ENCODE data around the gene ZNF205. TPM values are rescaled to one million over a fixed set of nuclear protein-coding genes. Genes with fewer than 3 reads are reported as not detected.

ZNF205 gene
- polyA plus RNA-seq, 3 donors = 1.0 to 6.7 (median 1.3) TPM

DNA sequence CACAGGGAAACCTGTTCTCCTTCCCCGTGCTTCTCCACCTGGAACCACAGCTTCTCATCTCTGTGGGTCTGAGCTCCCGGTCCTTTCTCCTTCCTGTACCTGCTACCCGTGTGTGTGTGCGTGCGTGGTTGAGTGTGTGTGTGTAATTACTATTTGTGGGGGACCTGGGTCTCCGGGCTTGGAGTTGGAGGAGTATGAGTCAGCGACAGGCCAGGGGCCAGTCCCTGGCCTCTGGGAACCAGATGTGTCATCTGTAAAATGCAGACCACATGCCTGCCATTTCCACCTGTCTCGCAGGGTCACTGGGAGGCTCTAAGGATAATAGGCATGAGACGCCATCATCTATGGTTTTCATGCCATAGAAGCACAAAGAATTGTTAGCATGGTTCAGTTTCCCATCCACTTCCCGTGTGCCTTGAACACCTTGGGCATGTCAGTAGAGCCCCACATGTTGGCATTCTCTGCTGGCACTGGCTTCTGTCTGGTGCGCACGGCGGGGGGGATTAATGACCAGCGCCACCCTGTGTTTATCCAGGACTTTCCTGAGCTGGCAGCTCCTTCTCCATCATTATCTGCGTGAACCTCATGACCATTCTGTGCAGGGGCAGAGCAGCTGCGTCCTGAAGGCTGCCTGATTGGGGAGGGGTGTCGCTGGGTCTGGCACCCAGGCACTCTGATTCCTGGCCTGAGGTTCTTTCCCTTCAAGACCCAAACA lies 1.5 kb downstream of the ZNF205 start:
- Histone ChIP-seq H3K27me3 (ENCODE audit: control insufficient read depth in 2 of 2, insufficient read depth in 2 of 2, low read length in 2 of 2) (no peaks in the 10 kb centered on the region), H3K36me3 (replicated peaks in 1 of 2; ENCODE audit: control insufficient read depth in 1 of 2, insufficient read depth in 2 of 2, low read length in 2 of 2) (peaks cover 0 to 6% of the 10 kb centered on the region in 2 donors), H3K4me1 (ENCODE audit: control insufficient read depth in 1 of 2, insufficient read depth in 2 of 2, low read length in 2 of 2) (peaks cover 15 to 19% of the 10 kb centered on the region in 2 donors), H3K9me3 (replicated peaks in 1 of 2; ENCODE audit: control insufficient read depth in 1 of 2, insufficient read depth in 1 of 2, low read length in 2 of 2) (no peaks in the 10 kb centered on the region), H3K4me3 (replicated peaks in 1 of 3; ENCODE audit: low read depth in 2 of 3, low read length in 3 of 3) (peak overlapping the region in 1 of 3 experiments; percentile 78), H3K79me2 (ENCODE audit: insufficient read depth, low read length) (no peaks in the 10 kb centered on the region), H3K4me2 (replicated peaks; ENCODE audit: extremely low read depth, low read length, poor library complexity, severe bottlenecking) (no peak overlapping the region), H4K20me1 (ENCODE audit: insufficient read depth, low read length) (no peaks in the 10 kb centered on the region), H3K27ac (ENCODE audit: low read depth in 1 of 2, low read length in 2 of 2) (no peak overlapping the region), H2AFZ (ENCODE audit: insufficient read depth, low read depth, low read length, poor library complexity, severe bottlenecking) (no peak overlapping the region), H3K9ac (ENCODE audit: insufficient read depth, low read length, poor library complexity, severe bottlenecking) (peak overlapping the region; percentile 21)
- TF ChIP-seq, protein P1, sequence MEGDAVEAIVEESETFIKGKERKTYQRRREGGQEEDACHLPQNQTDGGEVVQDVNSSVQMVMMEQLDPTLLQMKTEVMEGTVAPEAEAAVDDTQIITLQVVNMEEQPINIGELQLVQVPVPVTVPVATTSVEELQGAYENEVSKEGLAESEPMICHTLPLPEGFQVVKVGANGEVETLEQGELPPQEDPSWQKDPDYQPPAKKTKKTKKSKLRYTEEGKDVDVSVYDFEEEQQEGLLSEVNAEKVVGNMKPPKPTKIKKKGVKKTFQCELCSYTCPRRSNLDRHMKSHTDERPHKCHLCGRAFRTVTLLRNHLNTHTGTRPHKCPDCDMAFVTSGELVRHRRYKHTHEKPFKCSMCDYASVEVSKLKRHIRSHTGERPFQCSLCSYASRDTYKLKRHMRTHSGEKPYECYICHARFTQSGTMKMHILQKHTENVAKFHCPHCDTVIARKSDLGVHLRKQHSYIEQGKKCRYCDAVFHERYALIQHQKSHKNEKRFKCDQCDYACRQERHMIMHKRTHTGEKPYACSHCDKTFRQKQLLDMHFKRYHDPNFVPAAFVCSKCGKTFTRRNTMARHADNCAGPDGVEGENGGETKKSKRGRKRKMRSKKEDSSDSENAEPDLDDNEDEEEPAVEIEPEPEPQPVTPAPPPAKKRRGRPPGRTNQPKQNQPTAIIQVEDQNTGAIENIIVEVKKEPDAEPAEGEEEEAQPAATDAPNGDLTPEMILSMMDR (IDR thresholded peaks at IDR 0.05) = no peak
- peak overlapping the region in 1 of 7 donors; percentile 5 for H3K27ac Mint-ChIP-seq
- peaks cover 0 to 1% (median 0%) of the 10 kb centered on the region in 7 donors for H3K9me3 Mint-ChIP-seq
- no peak for DNase-seq
- H3K27me3 Mint-ChIP-seq (ENCODE audit: low read depth in 3 of 3) = peaks cover 4 to 12% (median 6%) of the 10 kb centered on the region in 3 donors
- intact Hi-C loops (cut with micrococcal nuclease) = no loop called here
- peaks cover 18% of the 10 kb centered on the region for H3K4me1 Mint-ChIP-seq
- 84% methylated on average over 9 of the region's 17 CpGs for WGBS (ENCODE audit: insufficient coverage)
- H3K36me3 Mint-ChIP-seq = peaks cover 0 to 3% of the 10 kb centered on the region in 2 donors
- no peak overlapping the region for H3K4me3 Mint-ChIP-seq

DNA sequence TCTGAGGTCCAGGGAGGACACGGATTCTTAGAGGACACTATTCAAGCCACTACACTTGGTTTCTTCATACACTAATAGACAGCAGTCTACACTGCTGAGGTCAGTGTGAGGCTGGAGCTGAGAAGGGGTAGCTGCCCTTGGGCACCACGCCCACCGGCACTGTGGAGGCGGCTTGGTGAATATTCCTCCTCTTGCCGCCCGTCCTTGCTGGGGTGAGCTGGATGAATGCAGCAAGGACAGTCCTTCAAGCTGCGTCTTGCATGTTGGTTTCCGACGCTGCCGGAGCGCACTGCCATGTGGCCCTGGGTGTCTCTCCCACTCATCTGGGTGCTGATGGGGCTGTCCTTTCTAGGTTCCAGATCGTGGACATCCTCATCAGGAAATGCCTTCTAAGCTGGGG lies 2.6 kb downstream of the ZNF205 start:
- Mint-ChIP-seq H3K27ac (no peak overlapping the region), H3K27me3 (ENCODE audit: low read depth in 3 of 3) (peaks cover 3 to 12% (median 4%) of the 10 kb centered on the region in 3 donors), H3K36me3 (peaks cover 2 to 9% of the 10 kb centered on the region in 2 donors), H3K4me1 (peaks cover 18% of the 10 kb centered on the region), H3K9me3 (peaks cover 0 to 1% (median 0%) of the 10 kb centered on the region in 7 donors), H3K4me3 (no peak overlapping the region)
- Histone ChIP-seq H3K4me1 (ENCODE audit: control insufficient read depth in 1 of 2, insufficient read depth in 2 of 2, low read length in 2 of 2) (peaks cover 15 to 19% of the 10 kb centered on the region in 2 donors), H3K9ac (ENCODE audit: insufficient read depth, low read length, poor library complexity, severe bottlenecking) (no peak overlapping the region), H2AFZ (ENCODE audit: insufficient read depth, low read depth, low read length, poor library complexity, severe bottlenecking) (no peak overlapping the region), H3K79me2 (ENCODE audit: insufficient read depth, low read length) (no peaks in the 10 kb centered on the region), H3K9me3 (replicated peaks in 1 of 2; ENCODE audit: control insufficient read depth in 1 of 2, insufficient read depth in 1 of 2, low read length in 2 of 2) (no peaks in the 10 kb centered on the region), H3K36me3 (replicated peaks in 1 of 2; ENCODE audit: control insufficient read depth in 1 of 2, insufficient read depth in 2 of 2, low read length in 2 of 2) (peaks cover 0 to 11% of the 10 kb centered on the region in 2 donors), H3K27ac (ENCODE audit: low read depth in 1 of 2, low read length in 2 of 2) (no peak overlapping the region), H3K27me3 (ENCODE audit: control insufficient read depth in 2 of 2, insufficient read depth in 2 of 2, low read length in 2 of 2) (no peaks in the 10 kb centered on the region), H3K4me2 (replicated peaks; ENCODE audit: extremely low read depth, low read length, poor library complexity, severe bottlenecking) (no peak overlapping the region), H4K20me1 (ENCODE audit: insufficient read depth, low read length) (no peaks in the 10 kb centered on the region), H3K4me3 (replicated peaks in 1 of 3; ENCODE audit: low read depth in 2 of 3, low read length in 3 of 3) (no peak overlapping the region)
- TF ChIP-seq, protein P1 (IDR thresholded peaks at IDR 0.05) = no peak
- 97% methylated on average over 11 of the region's 12 CpGs for WGBS (ENCODE audit: insufficient coverage)
- intact Hi-C loops (cut with micrococcal nuclease) = no loop called here
- no peak for DNase-seq
